Lower leg skin (tissue), 4 donors: ENCODE measurements around the gene ZBTB26. TPM values are rescaled to one million over a fixed set of nuclear protein-coding genes. Genes with fewer than 3 reads are reported as not detected.

Source experiments
- DNase-seq, 2 donors: peaks; one replicate each; pipeline ENCODE4 v3.0.0-alpha.2; 2019; ENCODE audit warnings: low spot score in 2 of 2
- H3K4me3 ChIP-seq: fragments of 200-600 bp; sonication (generic); 2 replicates; pipeline ENCODE4 v1.5.1; 2017; ENCODE audit warnings: mild to moderate bottlenecking, low read depth; ENCODE audit not compliant: poor library complexity, severe bottlenecking
- POLR2A ChIP-seq, 2 donors: fragments of 450-650 bp; IDR thresholded peaks; one replicate each; pipeline ENCODE4 v1.6.1; 2016 to 2017; ENCODE audit warnings: antibody characterized with exemption in 2 of 2, mild to moderate bottlenecking in 1 of 2, moderate library complexity in 1 of 2
- WGBS, 2 donors: methylation state at CpG; one replicate each; pipeline ENCODE4 v1.1.5; 2018; 5-methylcytosine and 5-hydroxymethylcytosine counted together
- intact Hi-C: fragments of 100-400 bp; cut with DNase I; formaldehyde crosslinking; loops from one replicate; pipeline ENCODE4 v1.15.0; 2023; ENCODE audit warnings: low total_unique reads
- total RNA-seq, 4 donors: library from RNA; depleted of rRNA; stranded (reverse); fragments of >200 nt; gene quantifications; one replicate each; pipeline ENCODE4 v1.1.0, GENCODE V29; 2016
- TF ChIP-seq, protein P1 (sequence below), 3 donors: fragments of 450-650 bp; IDR thresholded peaks; one replicate each; pipeline ENCODE4 v1.5.1; 2016; ENCODE audit warnings: antibody characterized with exemption in 3 of 3, mild to moderate bottlenecking in 3 of 3, moderate library complexity in 2 of 3

Gene ZBTB26
- total RNA-seq, 4 donors from 2014 or later: 2.0 to 5.9 (median 4.8) TPM

- 85 to 86% methylated on average over 2 to 4 of the region's 5 CpGs for WGBS, 2 donors
- H3K4me3 ChIP-seq: no peak overlapping the region
- intact Hi-C loops: no loop called here
- no peak for DNase-seq
- TF ChIP-seq POLR2A (IDR thresholded peaks at IDR 0.05): no peak
- TF ChIP-seq, protein P1, sequence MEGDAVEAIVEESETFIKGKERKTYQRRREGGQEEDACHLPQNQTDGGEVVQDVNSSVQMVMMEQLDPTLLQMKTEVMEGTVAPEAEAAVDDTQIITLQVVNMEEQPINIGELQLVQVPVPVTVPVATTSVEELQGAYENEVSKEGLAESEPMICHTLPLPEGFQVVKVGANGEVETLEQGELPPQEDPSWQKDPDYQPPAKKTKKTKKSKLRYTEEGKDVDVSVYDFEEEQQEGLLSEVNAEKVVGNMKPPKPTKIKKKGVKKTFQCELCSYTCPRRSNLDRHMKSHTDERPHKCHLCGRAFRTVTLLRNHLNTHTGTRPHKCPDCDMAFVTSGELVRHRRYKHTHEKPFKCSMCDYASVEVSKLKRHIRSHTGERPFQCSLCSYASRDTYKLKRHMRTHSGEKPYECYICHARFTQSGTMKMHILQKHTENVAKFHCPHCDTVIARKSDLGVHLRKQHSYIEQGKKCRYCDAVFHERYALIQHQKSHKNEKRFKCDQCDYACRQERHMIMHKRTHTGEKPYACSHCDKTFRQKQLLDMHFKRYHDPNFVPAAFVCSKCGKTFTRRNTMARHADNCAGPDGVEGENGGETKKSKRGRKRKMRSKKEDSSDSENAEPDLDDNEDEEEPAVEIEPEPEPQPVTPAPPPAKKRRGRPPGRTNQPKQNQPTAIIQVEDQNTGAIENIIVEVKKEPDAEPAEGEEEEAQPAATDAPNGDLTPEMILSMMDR (IDR thresholded peaks at IDR 0.05): no peak
These were observed 65.2 kb downstream of the ZBTB26 start for GRCh38 chr9:122866079-122866478.

Other genes starting within 250 kb of the ZBTB26 start
- not detected for gene OR1L4, start 207.5 kb downstream of the ZBTB26 start, total RNA-seq
- not detected for gene OR1L6, start 189.2 kb downstream of the ZBTB26 start, total RNA-seq
- gene OR5C1, start 142.6 kb downstream of the ZBTB26 start, total RNA-seq: not detected
- gene OR1K1, start 131.4 kb downstream of the ZBTB26 start, total RNA-seq: under 1 TPM in 1 of 4 donors, not detected in 3; 0.66 TPM
- 10 to 100 TPM; 13.3 to 16.6 (median 15.9) TPM for gene PDCL, start 102.9 kb downstream of the ZBTB26 start, total RNA-seq
- 10 to 100 TPM; 24.2 to 30.9 (median 27.1) TPM for gene RC3H2, start 26.2 kb downstream of the ZBTB26 start, total RNA-seq
- 1 to 10 TPM; 6.9 to 9.6 (median 8.3) TPM for gene ZBTB6, start 18.2 kb downstream of the ZBTB26 start, total RNA-seq
- gene RABGAP1, start 9.5 kb upstream of the ZBTB26 start, total RNA-seq: 10 to 100 TPM; 36.7 to 52.1 (median 45.4) TPM
- 1 to 10 TPM in 2 of 4 donors, not detected in 2; 1.3 to 2.7 TPM for gene GPR21, start 102.2 kb upstream of the ZBTB26 start, total RNA-seq